Nephron (organoid): ENCODE results near the gene NOTCH3.

Experiments
- H3K27ac Mint-ChIP-seq, 3 experiments: 2 replicates each; pipeline ENCODE4 v1.8.0; 2020; ENCODE audit warnings: mixed read lengths in 3 of 3, mild to moderate bottlenecking in 2 of 3, moderate library complexity in 1 of 3
- H3K27me3 Mint-ChIP-seq: 2 replicates; pipeline ENCODE4 v1.8.0; 2021; ENCODE audit warnings: low read depth, mild to moderate bottlenecking, moderate library complexity, mixed read lengths
- H3K36me3 Mint-ChIP-seq: 2 replicates; pipeline ENCODE4 v1.8.0; 2020; ENCODE audit warnings: low read depth, mixed read lengths
- H3K4me1 Mint-ChIP-seq: 2 replicates; pipeline ENCODE4 v1.8.0; 2020; ENCODE audit warnings: mixed read lengths
- H3K4me3 Mint-ChIP-seq, 3 experiments: 2 replicates each; pipeline ENCODE4 v1.8.0; 2020; ENCODE audit warnings: mild to moderate bottlenecking in 3 of 3, mixed read lengths in 3 of 3, moderate library complexity in 2 of 3
- H3K9me3 Mint-ChIP-seq: 2 replicates; pipeline ENCODE4 v1.8.0; 2020; ENCODE audit warnings: mixed read lengths
- TF ChIP-seq, protein P1 (sequence below), 3 experiments: fragments of 200-600 bp; sonication (generic); IDR thresholded peaks; one replicate each; pipeline ENCODE4 v1.5.0; 2021; ENCODE audit warnings: antibody characterized with exemption in 3 of 3; ENCODE audit not compliant: unreplicated experiment in 3 of 3

Gene NOTCH3

DNA sequence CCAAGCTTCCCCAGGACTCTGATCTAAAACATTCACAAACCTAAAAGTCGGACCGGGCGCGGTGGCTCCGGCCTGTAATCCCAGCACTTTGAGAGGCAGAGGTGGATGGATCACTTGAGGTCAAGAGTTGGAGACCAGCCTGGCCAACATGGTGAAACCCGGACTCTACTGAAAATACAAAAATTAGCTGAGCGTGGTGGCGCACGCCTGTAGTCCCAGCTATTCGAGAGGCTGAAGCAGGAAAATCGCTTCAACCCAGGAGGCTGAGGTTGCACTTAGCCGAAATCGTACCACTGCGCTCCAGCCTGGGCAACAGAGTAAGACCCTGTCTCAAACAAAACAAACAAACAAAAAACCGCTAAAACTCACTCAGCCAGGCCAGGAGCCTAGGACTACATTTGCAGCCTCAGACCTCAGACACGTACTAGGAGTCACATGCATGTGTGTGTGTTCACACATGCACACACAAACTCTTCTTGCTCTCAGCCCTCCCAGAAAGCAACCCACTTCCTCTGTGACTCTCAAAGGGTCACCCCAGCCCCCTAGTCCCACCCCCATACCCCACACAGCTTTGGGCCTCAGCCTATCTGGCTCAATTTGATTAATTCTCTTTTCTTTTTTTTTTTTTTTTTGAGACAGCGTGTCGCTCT lies 704 bp upstream of the NOTCH3 start:
- Mint-ChIP-seq H3K27ac (peak overlapping the region in 2 of 3 experiments; percentile 63 to 88), H3K27me3 (no peaks in the 10 kb centered on the region), H3K4me3 (peak overlapping the region; percentile 84 to 86 (median 85)), H3K9me3 (no peaks in the 10 kb centered on the region), H3K4me1 (peaks cover 26% of the 10 kb centered on the region), H3K36me3 (peaks cover 18% of the 10 kb centered on the region)
- TF ChIP-seq, protein P1, sequence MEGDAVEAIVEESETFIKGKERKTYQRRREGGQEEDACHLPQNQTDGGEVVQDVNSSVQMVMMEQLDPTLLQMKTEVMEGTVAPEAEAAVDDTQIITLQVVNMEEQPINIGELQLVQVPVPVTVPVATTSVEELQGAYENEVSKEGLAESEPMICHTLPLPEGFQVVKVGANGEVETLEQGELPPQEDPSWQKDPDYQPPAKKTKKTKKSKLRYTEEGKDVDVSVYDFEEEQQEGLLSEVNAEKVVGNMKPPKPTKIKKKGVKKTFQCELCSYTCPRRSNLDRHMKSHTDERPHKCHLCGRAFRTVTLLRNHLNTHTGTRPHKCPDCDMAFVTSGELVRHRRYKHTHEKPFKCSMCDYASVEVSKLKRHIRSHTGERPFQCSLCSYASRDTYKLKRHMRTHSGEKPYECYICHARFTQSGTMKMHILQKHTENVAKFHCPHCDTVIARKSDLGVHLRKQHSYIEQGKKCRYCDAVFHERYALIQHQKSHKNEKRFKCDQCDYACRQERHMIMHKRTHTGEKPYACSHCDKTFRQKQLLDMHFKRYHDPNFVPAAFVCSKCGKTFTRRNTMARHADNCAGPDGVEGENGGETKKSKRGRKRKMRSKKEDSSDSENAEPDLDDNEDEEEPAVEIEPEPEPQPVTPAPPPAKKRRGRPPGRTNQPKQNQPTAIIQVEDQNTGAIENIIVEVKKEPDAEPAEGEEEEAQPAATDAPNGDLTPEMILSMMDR (IDR thresholded peaks at IDR 0.05; ENCODE audit: unreplicated experiment in 3 of 3), result no peak

- H3K27ac Mint-ChIP-seq, result peak overlapping the region; percentile 93 to 95 (median 94)
- H3K9me3 Mint-ChIP-seq, result no peaks in the 10 kb centered on the region
- peaks cover 19% of the 10 kb centered on the region for H3K36me3 Mint-ChIP-seq
- peaks cover 32% of the 10 kb centered on the region for H3K4me1 Mint-ChIP-seq
- H3K27me3 Mint-ChIP-seq, result no peaks in the 10 kb centered on the region
- H3K4me3 Mint-ChIP-seq, result peak overlapping the region; percentile 84 to 92 (median 89)
- TF ChIP-seq, protein P1 (IDR thresholded peaks at IDR 0.05; ENCODE audit: unreplicated experiment in 3 of 3), result no peak
These were observed 888 bp downstream of the NOTCH3 start for GRCh38 chr19:15199661-15200552.

DNA sequence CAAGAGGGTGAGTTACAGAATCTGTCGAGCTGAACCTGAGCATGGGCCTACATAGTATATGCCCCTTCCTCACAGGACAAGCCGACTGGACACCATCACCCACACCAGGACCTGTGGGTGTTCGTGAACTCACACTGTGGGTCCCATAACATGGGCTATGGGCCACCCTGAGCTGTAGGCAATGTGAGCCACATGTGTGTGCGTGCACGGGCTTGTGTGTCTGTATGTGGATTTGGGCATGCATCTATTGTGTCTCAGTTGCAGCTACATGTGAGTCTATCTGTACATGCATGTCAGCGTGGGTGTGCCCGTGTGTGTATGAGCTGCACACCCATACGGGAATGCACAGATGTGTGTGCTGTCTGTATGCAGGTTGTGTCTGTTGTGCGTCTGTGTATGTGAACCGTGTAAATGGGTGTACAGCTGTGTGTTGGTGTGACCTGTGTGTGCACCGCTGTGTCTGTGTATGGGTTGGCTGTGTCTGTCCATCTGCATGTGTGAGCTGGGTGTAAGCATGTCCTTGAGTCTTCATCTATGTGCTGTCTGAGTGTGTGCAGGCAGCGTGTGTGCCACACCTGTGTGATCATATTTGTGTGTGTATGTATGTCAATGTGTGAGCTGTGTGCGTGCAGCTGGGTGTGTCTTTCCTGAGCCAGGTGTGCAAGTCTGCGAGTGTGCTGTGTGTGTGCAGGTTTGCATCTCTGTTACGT lies 1.7 kb downstream of the NOTCH3 start:
- Mint-ChIP-seq H3K27ac (peak overlapping the region; percentile 93 to 95 (median 94)), H3K36me3 (peaks cover 26% of the 10 kb centered on the region), H3K4me3 (peak overlapping the region; percentile 81 to 92 (median 89)), H3K4me1 (peaks cover 40% of the 10 kb centered on the region), H3K9me3 (no peaks in the 10 kb centered on the region), H3K27me3 (no peaks in the 10 kb centered on the region)
- TF ChIP-seq, protein P1 (IDR thresholded peaks at IDR 0.05; ENCODE audit: unreplicated experiment in 3 of 3), result no peak

GRCh38 chr19:15197942-15198341 lies 2.9 kb downstream of the NOTCH3 start:
- peak overlapping the region; percentile 45 to 66 (median 57) for H3K27ac Mint-ChIP-seq
- H3K36me3 Mint-ChIP-seq, result peaks cover 33% of the 10 kb centered on the region
- H3K4me1 Mint-ChIP-seq, result peaks cover 41% of the 10 kb centered on the region
- no peaks in the 10 kb centered on the region for H3K27me3 Mint-ChIP-seq
- TF ChIP-seq, protein P1 (IDR thresholded peaks at IDR 0.05; ENCODE audit: unreplicated experiment in 3 of 3), result no peak
- H3K9me3 Mint-ChIP-seq, result no peaks in the 10 kb centered on the region
- H3K4me3 Mint-ChIP-seq, result peak overlapping the region; percentile 81 to 92 (median 89)

DNA sequence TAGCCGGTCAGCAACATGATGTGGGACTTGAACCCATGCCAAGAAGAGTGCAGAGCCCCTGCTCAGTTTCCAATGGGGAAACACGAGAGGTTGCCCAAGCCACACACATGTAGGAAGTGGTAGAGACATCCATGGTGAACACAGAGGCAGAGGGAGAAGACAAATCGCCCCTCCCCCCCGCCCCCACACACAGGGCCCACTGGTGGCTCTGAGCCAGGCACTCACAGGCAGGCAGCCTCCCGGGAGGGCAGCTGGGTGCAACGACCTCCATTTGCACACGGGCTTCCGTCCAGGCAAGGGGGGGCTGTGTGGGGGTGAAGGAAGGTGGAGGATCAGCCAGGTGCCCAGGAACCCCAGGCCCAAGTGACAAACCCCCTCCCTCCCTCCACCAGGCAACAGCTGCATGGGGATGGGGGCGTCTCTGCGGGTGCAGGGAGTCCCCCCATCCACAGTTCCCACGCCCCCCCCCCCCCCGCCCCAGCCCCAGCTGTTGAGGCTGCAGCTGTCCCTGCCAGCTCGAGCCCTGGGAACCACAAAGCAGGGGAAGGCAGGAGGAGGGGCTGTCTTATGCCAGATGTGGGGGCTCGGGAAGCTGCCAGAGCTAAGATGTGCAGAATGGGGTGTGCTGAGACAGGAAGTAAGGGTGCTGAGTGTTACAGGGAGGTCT lies 3.4 kb downstream of the NOTCH3 start:
- Mint-ChIP-seq H3K4me1 (peaks cover 41% of the 10 kb centered on the region), H3K36me3 (peaks cover 38% of the 10 kb centered on the region), H3K27me3 (no peaks in the 10 kb centered on the region), H3K4me3 (peak overlapping the region; percentile 81 to 92 (median 89)), H3K27ac (peak overlapping the region; percentile 57 to 75 (median 66)), H3K9me3 (no peaks in the 10 kb centered on the region)
- TF ChIP-seq, protein P1 (IDR thresholded peaks at IDR 0.05; ENCODE audit: unreplicated experiment in 3 of 3), result no peak
